Measurements from ENCODE around the gene SOX5.

Gene SOX5

DNA sequence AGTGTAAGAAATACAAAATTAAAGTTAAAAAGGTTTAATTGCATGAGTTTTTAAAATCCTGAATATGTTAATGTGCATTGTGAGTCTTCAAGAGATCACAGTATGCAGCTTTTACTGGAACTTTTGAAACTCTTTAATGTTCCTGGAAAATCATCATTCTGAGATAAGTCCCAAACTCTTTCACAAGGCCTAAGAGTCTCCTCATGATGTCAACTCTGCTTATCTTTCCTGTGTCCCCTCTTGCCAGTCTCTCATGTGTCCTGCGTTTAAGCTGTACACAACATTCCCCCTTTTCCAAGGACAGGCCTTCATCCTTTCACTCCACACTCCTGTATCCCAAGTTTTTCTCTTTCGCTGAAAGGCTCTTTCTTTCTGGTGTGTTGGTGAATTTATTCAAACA, 380.1 kb downstream of the SOX5 start:
- DNase-seq (ENCODE audit: low read depth), result no peak
- TF ChIP-seq, protein P1, sequence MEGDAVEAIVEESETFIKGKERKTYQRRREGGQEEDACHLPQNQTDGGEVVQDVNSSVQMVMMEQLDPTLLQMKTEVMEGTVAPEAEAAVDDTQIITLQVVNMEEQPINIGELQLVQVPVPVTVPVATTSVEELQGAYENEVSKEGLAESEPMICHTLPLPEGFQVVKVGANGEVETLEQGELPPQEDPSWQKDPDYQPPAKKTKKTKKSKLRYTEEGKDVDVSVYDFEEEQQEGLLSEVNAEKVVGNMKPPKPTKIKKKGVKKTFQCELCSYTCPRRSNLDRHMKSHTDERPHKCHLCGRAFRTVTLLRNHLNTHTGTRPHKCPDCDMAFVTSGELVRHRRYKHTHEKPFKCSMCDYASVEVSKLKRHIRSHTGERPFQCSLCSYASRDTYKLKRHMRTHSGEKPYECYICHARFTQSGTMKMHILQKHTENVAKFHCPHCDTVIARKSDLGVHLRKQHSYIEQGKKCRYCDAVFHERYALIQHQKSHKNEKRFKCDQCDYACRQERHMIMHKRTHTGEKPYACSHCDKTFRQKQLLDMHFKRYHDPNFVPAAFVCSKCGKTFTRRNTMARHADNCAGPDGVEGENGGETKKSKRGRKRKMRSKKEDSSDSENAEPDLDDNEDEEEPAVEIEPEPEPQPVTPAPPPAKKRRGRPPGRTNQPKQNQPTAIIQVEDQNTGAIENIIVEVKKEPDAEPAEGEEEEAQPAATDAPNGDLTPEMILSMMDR (IDR thresholded peaks at IDR 0.05; ENCODE audit: low read length, missing control alignments), result no peak
- H3K4me3 ChIP-seq (replicated peaks; ENCODE audit: low read depth, low read length), result no peak overlapping the region

DNA sequence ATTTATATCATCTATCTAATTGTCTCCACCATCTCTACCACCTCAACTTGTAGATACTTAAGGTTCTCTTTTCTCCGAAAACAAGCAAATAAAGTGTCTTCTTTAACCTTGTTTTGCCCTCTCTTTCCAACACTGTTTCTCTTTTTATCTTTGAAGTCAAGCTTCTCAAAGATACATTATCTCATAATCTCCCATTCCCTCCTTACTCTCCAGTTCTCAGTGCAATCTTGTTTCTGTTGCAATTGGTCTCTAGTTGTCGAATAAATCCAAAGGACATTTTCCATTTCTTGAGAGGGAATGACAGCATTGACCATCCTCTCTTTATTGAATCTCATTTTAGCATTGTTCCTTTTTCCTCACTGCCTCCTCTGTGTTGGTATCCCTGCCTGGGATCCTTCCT, 383.3 kb downstream of the SOX5 start:
- TF ChIP-seq, protein P1 (IDR thresholded peaks at IDR 0.05; ENCODE audit: low read length, missing control alignments), result no peak
- no peak overlapping the region for H3K4me3 ChIP-seq (replicated peaks; ENCODE audit: low read depth, low read length)
- no peak for DNase-seq (ENCODE audit: low read depth)

DNA sequence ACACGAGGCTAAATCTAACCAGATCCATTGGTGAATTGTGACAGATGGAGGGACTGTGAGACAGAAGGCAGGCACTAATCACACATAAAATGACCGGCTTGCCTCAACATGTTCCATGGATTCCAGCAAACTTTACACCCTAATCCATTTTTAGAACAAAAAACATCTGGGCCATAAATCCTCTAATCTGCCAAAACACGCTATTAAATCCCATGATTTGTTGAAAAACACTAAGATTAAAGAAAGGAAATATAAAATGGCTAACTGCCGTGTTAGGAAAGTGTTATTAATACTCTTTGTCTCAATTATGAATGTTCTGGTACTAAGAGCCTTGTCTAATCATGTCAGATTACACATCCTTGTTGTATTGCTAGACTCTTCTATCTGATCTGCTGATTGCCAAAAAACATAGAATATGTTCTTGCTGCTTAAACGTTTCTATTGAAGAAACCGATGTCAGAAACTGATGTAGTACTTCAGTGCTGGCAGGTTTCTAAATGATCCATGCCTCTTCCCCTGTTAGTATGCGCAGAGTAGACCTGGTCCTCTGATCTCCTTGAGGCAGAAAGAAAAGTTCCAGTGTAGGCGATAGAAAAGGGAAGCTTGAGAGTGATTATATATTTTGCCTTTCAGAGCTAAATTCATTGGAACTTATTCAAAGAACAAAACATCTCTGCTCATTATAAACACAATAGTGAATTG, 384.9 kb downstream of the SOX5 start:
- no peak overlapping the region for H3K4me3 ChIP-seq (replicated peaks; ENCODE audit: low read depth, low read length)
- TF ChIP-seq, protein P1 (IDR thresholded peaks at IDR 0.05; ENCODE audit: low read length, missing control alignments), result no peak
- no peak for DNase-seq (ENCODE audit: low read depth)

DNA sequence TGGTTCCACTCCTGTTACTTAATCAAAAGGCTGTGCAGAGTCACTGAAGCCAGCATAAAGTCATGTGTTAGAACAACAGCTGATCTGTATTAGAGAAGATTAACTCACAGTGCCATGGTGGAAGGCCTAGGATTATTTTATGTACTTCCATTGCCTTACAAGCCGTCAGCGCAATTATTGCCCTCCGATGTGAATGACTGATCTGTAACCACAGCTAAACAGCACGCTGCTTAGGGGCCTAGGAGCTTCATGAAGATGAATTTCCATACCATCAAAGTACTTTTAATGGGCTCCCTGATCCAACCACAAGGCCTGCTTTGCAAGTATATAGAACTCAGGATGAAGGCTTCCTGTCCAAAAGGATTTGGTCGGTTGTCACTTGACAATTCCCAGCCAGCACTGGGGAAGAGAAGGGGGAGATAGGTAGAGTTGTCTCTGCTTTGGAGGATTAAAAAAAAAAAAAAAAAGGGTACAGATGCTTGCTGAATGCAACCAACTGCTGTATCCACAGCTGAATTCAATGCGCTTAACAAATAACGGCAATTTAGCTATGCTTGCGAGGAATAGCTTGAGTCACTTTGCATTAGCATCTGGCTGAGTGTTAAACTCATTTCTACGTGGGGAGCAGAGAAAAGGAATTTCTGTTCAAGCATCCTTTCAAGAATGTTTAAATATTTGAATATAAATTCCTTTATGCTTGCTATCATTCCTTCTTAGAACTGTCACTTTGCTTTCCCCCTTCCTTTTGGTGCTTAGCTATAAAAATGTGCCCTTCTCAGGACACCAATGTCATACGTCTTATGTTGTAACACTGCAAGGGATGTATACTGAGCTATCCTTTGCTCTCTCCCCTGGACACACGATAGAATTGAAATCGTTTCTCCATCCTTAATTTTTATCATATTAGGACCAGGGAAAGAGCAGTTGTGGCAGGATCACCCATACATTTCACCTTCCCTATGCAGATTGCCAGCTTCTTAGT, 387.8 kb downstream of the SOX5 start:
- H3K4me3 ChIP-seq (replicated peaks; ENCODE audit: low read depth, low read length), result no peak overlapping the region
- no peak for DNase-seq (ENCODE audit: low read depth)
- TF ChIP-seq, protein P1 (IDR thresholded peaks at IDR 0.05; ENCODE audit: low read length, missing control alignments), result no peak

DNA sequence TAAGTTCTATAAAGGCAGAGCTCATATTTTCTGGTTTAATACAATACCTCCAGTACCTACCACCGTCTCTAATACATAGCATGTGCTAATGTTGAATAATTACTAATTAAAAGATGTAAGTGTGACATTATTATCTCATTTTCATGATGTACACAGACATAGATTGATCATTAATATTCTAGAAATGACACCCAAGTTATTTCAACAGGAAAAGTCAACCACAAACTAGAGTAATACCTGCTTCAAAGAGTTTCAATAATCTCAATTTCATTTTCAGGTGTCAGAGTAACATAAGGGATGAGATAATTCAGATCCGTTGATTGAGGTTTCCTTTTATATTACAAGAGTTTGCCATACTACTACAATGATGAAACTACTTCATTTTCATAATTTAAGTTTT, 388.9 kb downstream of the SOX5 start:
- TF ChIP-seq, protein P1 (IDR thresholded peaks at IDR 0.05; ENCODE audit: low read length, missing control alignments), result no peak

DNA sequence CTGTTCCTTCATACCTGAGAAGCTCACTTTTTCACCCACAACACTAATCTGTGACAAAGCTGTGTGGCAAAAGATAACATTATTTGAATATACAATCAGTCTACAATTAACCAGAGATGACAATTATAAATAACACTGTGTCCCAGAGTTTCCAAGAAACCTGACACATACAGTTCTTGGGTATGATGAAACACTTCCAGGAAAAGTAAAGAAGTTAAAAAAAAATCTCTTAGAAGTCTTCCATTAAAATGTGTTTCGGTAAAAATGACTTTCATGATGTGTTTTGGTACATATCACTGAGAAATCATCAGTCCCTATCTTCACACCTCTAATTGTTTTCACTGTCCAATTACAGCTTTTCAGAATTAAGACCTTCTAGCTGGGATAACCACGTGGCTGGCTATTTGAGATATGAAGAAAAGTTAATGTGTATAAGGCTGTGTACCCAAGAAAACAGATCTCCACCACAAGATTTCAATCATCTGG, 390.2 kb downstream of the SOX5 start:
- H3K4me3 ChIP-seq (replicated peaks; ENCODE audit: low read depth, low read length), result no peak overlapping the region
- DNase-seq (ENCODE audit: low read depth), result no peak
- TF ChIP-seq, protein P1 (IDR thresholded peaks at IDR 0.05; ENCODE audit: low read length, missing control alignments), result no peak

More for the DNA sequence above, 388.9 kb downstream of the SOX5 start:
- H3K4me3 ChIP-seq (replicated peaks; ENCODE audit: low read depth, low read length), result no peak overlapping the region
- DNase-seq (ENCODE audit: low read depth), result no peak
